Smooth muscle cell (in vitro differentiated cells): Measurements from ENCODE around the gene MYO1B. TPM values are rescaled to one million over a fixed set of nuclear protein-coding genes. Genes with fewer than 3 reads are reported as not detected.

Experiments used
- DNase-seq: peaks from one replicate; lab custom pipeline; 2025; ENCODE audit not compliant: unreplicated experiment; lab: John Stamatoyannopoulos, UW
- H2AFZ ChIP-seq: fragments of 200-600 bp; sonication (generic); 2 replicates; pipeline ENCODE4 v1.6.0; 2016; ENCODE audit warnings: antibody characterized with exemption, low read depth, mild to moderate bottlenecking
- H3F3A ChIP-seq: fragments of 200-600 bp; sonication (generic); 2 replicates; pipeline ENCODE4 v1.6.0; 2017; ENCODE audit warnings: antibody characterized with exemption, low read depth
- H3K27ac ChIP-seq: fragments of 200-600 bp; sonication (generic); 2 replicates; pipeline ENCODE4 v1.5.1; 2016; ENCODE audit warnings: low read depth, mild to moderate bottlenecking
- H3K27me3 ChIP-seq: fragments of 200-600 bp; sonication (generic); 2 replicates; pipeline ENCODE4 v1.6.1; 2016; ENCODE audit warnings: low read depth, mild to moderate bottlenecking
- H3K36me3 ChIP-seq: fragments of 200-600 bp; sonication (generic); 2 replicates; pipeline ENCODE4 v1.5.1; 2016; ENCODE audit warnings: low read depth
- H3K4me1 ChIP-seq: fragments of 200-600 bp; sonication (generic); 2 replicates; pipeline ENCODE4 v1.5.1; 2016; ENCODE audit warnings: low read depth
- H3K4me2 ChIP-seq: fragments of 200-600 bp; sonication (generic); 2 replicates; pipeline ENCODE4 v1.6.0; 2016; ENCODE audit warnings: mild to moderate bottlenecking
- H3K4me3 ChIP-seq: fragments of 200-600 bp; sonication (generic); 2 replicates; pipeline ENCODE4 v1.5.1; 2016; ENCODE audit warnings: mild to moderate bottlenecking
- H3K79me2 ChIP-seq: fragments of 200-600 bp; sonication (generic); 2 replicates; pipeline ENCODE4 v1.6.0; 2016; ENCODE audit warnings: low read depth, mild to moderate bottlenecking
- H3K9ac ChIP-seq: fragments of 200-600 bp; sonication (generic); 2 replicates; pipeline ENCODE4 v1.6.0; 2016; ENCODE audit warnings: low read depth
- H3K9me3 ChIP-seq: fragments of 200-600 bp; sonication (generic); replicated peaks from 2 replicates; pipeline ENCODE4 v1.5.1; 2016; ENCODE audit warnings: low read depth
- H4K20me1 ChIP-seq: fragments of 200-600 bp; sonication (generic); 2 replicates; pipeline ENCODE4 v1.6.0; 2016; ENCODE audit warnings: low read depth
- WGBS: methylation state at CpG from one replicate; pipeline ENCODE4 v1.1.7; 2016; ENCODE audit warnings: low lambda C conversion rate; 5-methylcytosine and 5-hydroxymethylcytosine counted together
- polyA plus RNA-seq: library from polyadenylated mRNA; unstranded; fragments of >200 nt; fragmentation: Nextera tagmentation; extraction: Ambion mirVana; gene quantifications from 2 replicates; pipeline ENCODE4 v1.2.1, GENCODE V29; 2016
- total RNA-seq: library from RNA; depleted of rRNA; stranded (reverse); fragments of >200 nt; gene quantifications from 2 replicates; pipeline ENCODE4 v1.2.3, GENCODE V29; 2014
- TF ChIP-seq, protein P1 (sequence below): fragments of 200-600 bp; sonication (generic); IDR thresholded peaks from 2 replicates; pipeline ENCODE4 v1.5.1; 2017; ENCODE audit warnings: borderline replicate concordance, mild to moderate bottlenecking, antibody characterized with exemption; ENCODE audit not compliant: insufficient read depth, poor library complexity, severe bottlenecking

The MYO1B gene
- total and polyA plus RNA-seq, 2 experiments from 2014 or later = 58.8 to 133 TPM

- Histone ChIP-seq H3F3A (no peaks in the 10 kb centered on the region), H2AFZ (no peak overlapping the region), H4K20me1 (peaks cover 96% of the 10 kb centered on the region), H3K9ac (no peak overlapping the region), H3K36me3 (no peaks in the 10 kb centered on the region), H3K4me1 (peaks cover 32% of the 10 kb centered on the region), H3K27ac (no peak overlapping the region), H3K4me3 (no peak overlapping the region), H3K4me2 (no peak overlapping the region), H3K9me3 (no peaks in the 10 kb centered on the region), H3K27me3 (no peaks in the 10 kb centered on the region), H3K79me2 (peaks cover 100% of the 10 kb centered on the region)
- TF ChIP-seq, protein P1, sequence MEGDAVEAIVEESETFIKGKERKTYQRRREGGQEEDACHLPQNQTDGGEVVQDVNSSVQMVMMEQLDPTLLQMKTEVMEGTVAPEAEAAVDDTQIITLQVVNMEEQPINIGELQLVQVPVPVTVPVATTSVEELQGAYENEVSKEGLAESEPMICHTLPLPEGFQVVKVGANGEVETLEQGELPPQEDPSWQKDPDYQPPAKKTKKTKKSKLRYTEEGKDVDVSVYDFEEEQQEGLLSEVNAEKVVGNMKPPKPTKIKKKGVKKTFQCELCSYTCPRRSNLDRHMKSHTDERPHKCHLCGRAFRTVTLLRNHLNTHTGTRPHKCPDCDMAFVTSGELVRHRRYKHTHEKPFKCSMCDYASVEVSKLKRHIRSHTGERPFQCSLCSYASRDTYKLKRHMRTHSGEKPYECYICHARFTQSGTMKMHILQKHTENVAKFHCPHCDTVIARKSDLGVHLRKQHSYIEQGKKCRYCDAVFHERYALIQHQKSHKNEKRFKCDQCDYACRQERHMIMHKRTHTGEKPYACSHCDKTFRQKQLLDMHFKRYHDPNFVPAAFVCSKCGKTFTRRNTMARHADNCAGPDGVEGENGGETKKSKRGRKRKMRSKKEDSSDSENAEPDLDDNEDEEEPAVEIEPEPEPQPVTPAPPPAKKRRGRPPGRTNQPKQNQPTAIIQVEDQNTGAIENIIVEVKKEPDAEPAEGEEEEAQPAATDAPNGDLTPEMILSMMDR = no peak
- DNase-seq = no peak
- WGBS = 95% methylated on average over 4 of the region's 4 CpGs
Observed at GRCh38 chr2:191255271-191255670, 10.1 kb downstream of the MYO1B start.

- 89% methylated on average over 7 of the region's 7 CpGs for WGBS
- TF ChIP-seq, protein P1 = no peak
Observed at GRCh38 chr2:191255756-191256312, 10.6 kb downstream of the MYO1B start.

GRCh38 chr2:191257934-191258333 is 12.7 kb downstream of the MYO1B start:
- TF ChIP-seq, protein P1 = no peak
- H3K27ac ChIP-seq = no peak overlapping the region
- no peak for DNase-seq
- H3K4me1 ChIP-seq = peaks cover 21% of the 10 kb centered on the region
- no peaks in the 10 kb centered on the region for H3K36me3 ChIP-seq
- peaks cover 100% of the 10 kb centered on the region for H3K79me2 ChIP-seq
- no peak overlapping the region for H3K4me3 ChIP-seq
- H3K9me3 ChIP-seq = no peaks in the 10 kb centered on the region
- 95% methylated on average over 5 of the region's 5 CpGs for WGBS
- H3K27me3 ChIP-seq = no peaks in the 10 kb centered on the region
- H4K20me1 ChIP-seq = peaks cover 92% of the 10 kb centered on the region
- no peak overlapping the region for H2AFZ ChIP-seq
- H3K9ac ChIP-seq = no peak overlapping the region
- H3K4me2 ChIP-seq = no peak overlapping the region
- H3F3A ChIP-seq = peaks cover under 1% of the 10 kb centered on the region

More at GRCh38 chr2:191255756-191256312, 10.6 kb downstream of the MYO1B start:
- no peaks in the 10 kb centered on the region for H3K9me3 ChIP-seq
- peaks cover 96% of the 10 kb centered on the region for H4K20me1 ChIP-seq
- H3K4me1 ChIP-seq = peaks cover 26% of the 10 kb centered on the region
- H3K27ac ChIP-seq = no peak overlapping the region
- peaks cover 100% of the 10 kb centered on the region for H3K79me2 ChIP-seq
- no peak overlapping the region for H3K4me3 ChIP-seq
- no peaks in the 10 kb centered on the region for H3K27me3 ChIP-seq
- no peak for DNase-seq
- no peak overlapping the region for H3K9ac ChIP-seq
- no peaks in the 10 kb centered on the region for H3F3A ChIP-seq
- H2AFZ ChIP-seq = no peak overlapping the region
- no peak overlapping the region for H3K4me2 ChIP-seq
- H3K36me3 ChIP-seq = no peaks in the 10 kb centered on the region

- Histone ChIP-seq H3K36me3 (no peaks in the 10 kb centered on the region), H3K4me2 (no peak overlapping the region), H3F3A (peaks cover 10% of the 10 kb centered on the region), H3K27ac (no peak overlapping the region), H3K9me3 (no peaks in the 10 kb centered on the region), H3K27me3 (no peaks in the 10 kb centered on the region), H3K9ac (no peak overlapping the region), H2AFZ (no peak overlapping the region), H3K4me3 (no peak overlapping the region), H3K4me1 (peaks cover 27% of the 10 kb centered on the region), H3K79me2 (peaks cover 100% of the 10 kb centered on the region), H4K20me1 (peaks cover 87% of the 10 kb centered on the region)
- WGBS = 80% methylated on average over 3 of the region's 3 CpGs
- TF ChIP-seq, protein P1 = no peak
- no peak for DNase-seq
Observed at GRCh38 chr2:191258996-191259395, 13.8 kb downstream of the MYO1B start.
